CD4-positive, alpha-beta T cell (primary cell): Measurements from ENCODE around the gene PRKN. TPM values are rescaled to one million over a fixed set of nuclear protein-coding genes. Genes with fewer than 3 reads are reported as not detected.

Source experiments
- ATAC-seq: fragments of 200-7000 bp; cut with Tn5 transposase; one replicate; pipeline ENCODE4 v1.10.0; 2022; ENCODE audit warnings: mild to moderate bottlenecking; ENCODE audit not compliant: poor library complexity
- CTCF ChIA-PET: fragments of 350-600 bp; sonication (Branson Sonifier 250); formaldehyde crosslinking; loops from one replicate; lab custom pipeline; 2021; ENCODE audit warnings: antibody characterized with exemption, inconsistent platforms; lab: Charles Lee
- POLR2A ChIA-PET: fragments of 350-600 bp; sonication (Branson Sonifier 250); formaldehyde crosslinking; loops from one replicate; lab custom pipeline; 2021; ENCODE audit warnings: antibody characterized with exemption, inconsistent platforms; lab: Charles Lee
- DNase-seq, 14 experiments: peaks; one replicate each; pipeline ENCODE4 v3.0.0-alpha.2; 2013 to 2020; ENCODE audit warnings: mixed read lengths in 2 of 14
- H3K27ac ChIP-seq, 2 donors: one replicate each; pipeline versions ENCODE4 v1.5.1 to v1.7.0; 2013; ENCODE audit warnings: low read length in 2 of 2, low read depth in 1 of 2, mild to moderate bottlenecking in 1 of 2
- H3K27me3 ChIP-seq, 2 experiments: 1 replicate in 1 of 2; 2 replicates in 1 of 2; pipeline versions ENCODE4 v1.6.1 to v1.7.0; 2013; ENCODE audit warnings: low read length in 2 of 2, control low read depth in 1 of 2, mild to moderate bottlenecking in 1 of 2, moderate library complexity in 1 of 2; ENCODE audit not compliant: insufficient read depth in 2 of 2, control insufficient read depth in 1 of 2
- H3K36me3 ChIP-seq: one replicate; pipeline ENCODE4 v1.6.1; 2013; ENCODE audit warnings: low read length, control low read depth; ENCODE audit not compliant: insufficient read depth
- H3K4me1 ChIP-seq: one replicate; pipeline ENCODE4 v1.6.1; 2013; ENCODE audit warnings: low read length, control low read depth; ENCODE audit not compliant: insufficient read depth
- H3K4me3 ChIP-seq: one replicate; pipeline ENCODE4 v1.5.1; 2013; ENCODE audit warnings: mild to moderate bottlenecking, low read length, moderate library complexity
- H3K9me3 ChIP-seq, 2 experiments: 1 replicate in 1 of 2; 2 replicates in 1 of 2; pipeline versions ENCODE4 v1.6.1 to v1.7.0; 2013; ENCODE audit warnings: low read length in 2 of 2, mild to moderate bottlenecking in 2 of 2, control low read depth in 1 of 2, moderate library complexity in 1 of 2; ENCODE audit not compliant: control insufficient read depth in 1 of 2, insufficient read depth in 1 of 2
- H3K27ac Mint-ChIP-seq: one replicate; pipeline ENCODE4 v1.8.0; 2020; ENCODE audit warnings: mixed read lengths
- H3K27me3 Mint-ChIP-seq: one replicate; pipeline ENCODE4 v1.8.0; 2021; ENCODE audit warnings: mixed read lengths
- H3K36me3 Mint-ChIP-seq: one replicate; pipeline ENCODE4 v1.8.0; 2021; ENCODE audit warnings: low read depth, mixed read lengths
- H3K4me1 Mint-ChIP-seq: one replicate; pipeline ENCODE4 v1.8.0; 2021; ENCODE audit warnings: low read depth, mixed read lengths
- H3K4me3 Mint-ChIP-seq: one replicate; pipeline ENCODE4 v1.8.0; 2020; ENCODE audit warnings: mild to moderate bottlenecking, mixed read lengths
- H3K9me3 Mint-ChIP-seq: one replicate; pipeline ENCODE4 v1.8.0; 2020; ENCODE audit warnings: mixed read lengths
- intact Hi-C, 2 experiments: fragments of 100-400 bp; cut with DNase I in 1 of 2; cut with micrococcal nuclease in 1 of 2; formaldehyde crosslinking; loops; one replicate each; pipeline versions ENCODE4 v1.15.1 to v1.9.0; 2023 to 2025; cut with DNase I, micrococcal nuclease
- total RNA-seq, 174 experiments: library from RNA in 2 of 174; stranded (reverse) in 2 of 174; gene quantifications; one replicate each; pipeline ENCODE4 v1.2.3 and lab custom pipeline; 2021 to 2026
- TF ChIP-seq, protein P1 (sequence below): fragments of 200-600 bp; IDR thresholded peaks from one replicate; pipeline ENCODE4 v1.8.0; 2022; ENCODE audit warnings: antibody characterized with exemption, mild to moderate bottlenecking

PRKN gene
- total RNA-seq, 2 experiments from 2014 or later: 5.2 to 5.4 TPM

DNA sequence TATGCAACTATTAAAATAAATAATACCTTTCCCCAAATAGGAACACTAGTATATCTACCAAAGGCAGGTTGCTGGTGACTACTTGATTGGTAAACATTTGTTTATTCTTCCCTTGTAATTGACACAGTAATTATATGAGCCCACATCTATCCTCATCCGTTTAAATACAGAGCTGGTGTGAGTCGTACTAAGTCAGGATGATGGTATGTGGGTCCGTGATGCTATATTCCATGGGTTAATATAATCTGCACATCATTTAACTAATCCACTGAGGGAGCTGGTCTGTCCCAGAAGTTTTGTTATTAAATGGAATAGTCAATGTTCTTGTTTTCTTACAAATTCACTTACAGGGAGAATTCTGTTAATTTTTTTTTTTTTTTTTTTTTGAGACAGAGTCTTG, 1289.7 kb downstream of the PRKN start:
- no peak for DNase-seq
- CTCF ChIA-PET: no interaction called here
- intact Hi-C loops: no loop called here
- H3K4me1 Mint-ChIP-seq: no peaks in the 10 kb centered on the region
- H3K27ac Mint-ChIP-seq: no peak overlapping the region
- no peak overlapping the region for H3K4me3 ChIP-seq
- no peak overlapping the region for H3K4me3 Mint-ChIP-seq
- no peaks in the 10 kb centered on the region for H3K36me3 ChIP-seq
- no peaks in the 10 kb centered on the region for H3K9me3 ChIP-seq
- H3K9me3 Mint-ChIP-seq: no peaks in the 10 kb centered on the region
- no peak for ATAC-seq
- TF ChIP-seq, protein P1, sequence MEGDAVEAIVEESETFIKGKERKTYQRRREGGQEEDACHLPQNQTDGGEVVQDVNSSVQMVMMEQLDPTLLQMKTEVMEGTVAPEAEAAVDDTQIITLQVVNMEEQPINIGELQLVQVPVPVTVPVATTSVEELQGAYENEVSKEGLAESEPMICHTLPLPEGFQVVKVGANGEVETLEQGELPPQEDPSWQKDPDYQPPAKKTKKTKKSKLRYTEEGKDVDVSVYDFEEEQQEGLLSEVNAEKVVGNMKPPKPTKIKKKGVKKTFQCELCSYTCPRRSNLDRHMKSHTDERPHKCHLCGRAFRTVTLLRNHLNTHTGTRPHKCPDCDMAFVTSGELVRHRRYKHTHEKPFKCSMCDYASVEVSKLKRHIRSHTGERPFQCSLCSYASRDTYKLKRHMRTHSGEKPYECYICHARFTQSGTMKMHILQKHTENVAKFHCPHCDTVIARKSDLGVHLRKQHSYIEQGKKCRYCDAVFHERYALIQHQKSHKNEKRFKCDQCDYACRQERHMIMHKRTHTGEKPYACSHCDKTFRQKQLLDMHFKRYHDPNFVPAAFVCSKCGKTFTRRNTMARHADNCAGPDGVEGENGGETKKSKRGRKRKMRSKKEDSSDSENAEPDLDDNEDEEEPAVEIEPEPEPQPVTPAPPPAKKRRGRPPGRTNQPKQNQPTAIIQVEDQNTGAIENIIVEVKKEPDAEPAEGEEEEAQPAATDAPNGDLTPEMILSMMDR: no peak
- no peaks in the 10 kb centered on the region for H3K27me3 ChIP-seq
- peaks cover 6% of the 10 kb centered on the region for H3K27me3 Mint-ChIP-seq
- H3K27ac ChIP-seq: no peak overlapping the region
- POLR2A ChIA-PET: no interaction called here
- H3K36me3 Mint-ChIP-seq: no peaks in the 10 kb centered on the region
- no peaks in the 10 kb centered on the region for H3K4me1 ChIP-seq

DNA sequence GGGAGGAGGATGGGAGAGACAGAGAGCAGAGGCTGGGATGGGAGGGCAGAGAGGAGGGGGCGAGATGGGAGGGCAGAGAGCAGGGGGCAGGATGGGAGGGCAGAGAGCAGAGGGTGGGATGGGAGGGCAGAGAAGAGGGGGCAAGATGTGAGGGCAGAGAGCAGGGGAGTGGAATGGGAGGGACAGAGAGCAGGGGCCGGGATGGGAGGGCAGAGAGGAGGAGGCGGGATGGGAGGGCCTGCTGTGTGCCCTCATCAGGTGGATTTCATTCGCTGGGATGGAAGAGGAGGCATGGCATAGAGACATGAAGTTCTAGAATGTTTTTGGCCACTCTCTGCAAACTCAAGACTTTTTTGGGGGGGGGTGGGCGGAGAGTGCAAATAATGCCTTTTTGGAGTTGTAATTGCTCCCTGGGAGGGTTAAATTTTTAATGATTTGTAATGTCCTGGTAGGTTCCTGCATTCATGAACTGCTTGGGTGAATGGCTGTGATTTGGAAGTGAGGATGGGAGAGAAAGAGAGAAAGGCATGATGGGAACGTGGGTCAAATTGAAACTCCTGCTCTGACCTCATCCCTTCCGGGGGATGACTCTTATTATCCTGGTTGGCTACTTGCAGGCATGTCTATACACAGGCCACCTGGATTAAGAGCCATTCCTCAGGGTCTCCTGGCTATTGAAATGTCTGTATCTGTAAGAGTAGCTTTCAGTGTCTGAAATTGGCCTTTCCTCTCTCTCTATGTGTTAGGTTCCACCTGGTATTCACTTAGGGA, 1291.3 kb downstream of the PRKN start:
- H3K36me3 ChIP-seq: no peaks in the 10 kb centered on the region
- TF ChIP-seq, protein P1: no peak
- intact Hi-C loops: no loop called here
- CTCF ChIA-PET: no interaction called here
- peaks cover 6% of the 10 kb centered on the region for H3K27me3 Mint-ChIP-seq
- no peak for ATAC-seq
- H3K36me3 Mint-ChIP-seq: no peaks in the 10 kb centered on the region
- H3K4me3 ChIP-seq: no peak overlapping the region
- H3K9me3 ChIP-seq: no peaks in the 10 kb centered on the region
- H3K4me3 Mint-ChIP-seq: no peak overlapping the region
- POLR2A ChIA-PET: no interaction called here
- no peaks in the 10 kb centered on the region for H3K27me3 ChIP-seq
- no peak overlapping the region for H3K27ac Mint-ChIP-seq
- no peaks in the 10 kb centered on the region for H3K4me1 ChIP-seq
- H3K4me1 Mint-ChIP-seq: no peaks in the 10 kb centered on the region
- H3K9me3 Mint-ChIP-seq: no peaks in the 10 kb centered on the region
- no peak for DNase-seq
- no peak overlapping the region for H3K27ac ChIP-seq

DNA sequence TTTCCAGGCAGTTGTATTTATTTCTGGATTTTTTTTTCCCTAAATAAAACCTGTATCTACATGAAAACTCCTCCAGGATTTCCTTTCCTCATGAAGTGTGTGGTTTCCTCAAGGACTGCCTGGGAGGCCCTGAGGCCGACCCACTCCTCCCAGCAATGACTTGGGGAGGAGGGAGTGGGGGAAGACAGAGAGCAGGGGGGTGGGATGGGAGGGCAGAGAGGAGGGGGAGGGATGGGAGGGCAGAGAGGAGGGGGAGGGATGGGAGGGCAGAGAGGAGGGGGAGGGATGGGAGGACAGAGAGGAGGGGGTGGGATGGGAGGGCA, 1291.9 kb downstream of the PRKN start:
- H3K4me1 ChIP-seq: no peaks in the 10 kb centered on the region
- TF ChIP-seq, protein P1: no peak
- CTCF ChIA-PET: no interaction called here

More for the DNA sequence above, 1291.9 kb downstream of the PRKN start:
- Histone ChIP-seq H3K4me3 (no peak overlapping the region), H3K9me3 (no peaks in the 10 kb centered on the region), H3K27ac (no peak overlapping the region), H3K36me3 (no peaks in the 10 kb centered on the region), H3K27me3 (no peaks in the 10 kb centered on the region)
- ATAC-seq: no peak
- no peaks in the 10 kb centered on the region for H3K36me3 Mint-ChIP-seq
- POLR2A ChIA-PET: no interaction called here
- no peaks in the 10 kb centered on the region for H3K9me3 Mint-ChIP-seq
- H3K27ac Mint-ChIP-seq: no peak overlapping the region
- H3K27me3 Mint-ChIP-seq: peaks cover 6% of the 10 kb centered on the region
- no peak for DNase-seq
- intact Hi-C loops: no loop called here
- no peak overlapping the region for H3K4me3 Mint-ChIP-seq
- H3K4me1 Mint-ChIP-seq: no peaks in the 10 kb centered on the region
